GM12865 (cell line): ENCODE results near the gene CINP.

Experiments used
- DNase-seq: peaks from one replicate; pipeline ENCODE4 v3.0.0; 2010; ENCODE audit warnings: low read depth
- H3K4me3 ChIP-seq: 2 replicates; pipeline ENCODE4 v1.5.1; 2011; ENCODE audit warnings: mild to moderate bottlenecking, low read depth, low read length, control low read depth
- CTCF ChIP-seq: IDR thresholded peaks from 2 replicates; pipeline ENCODE4 v1.5.1; 2011; ENCODE audit warnings: low read length, control low read depth, low read depth, inconsistent platforms; ENCODE audit not compliant: insufficient read depth; ENCODE audit errors: missing control alignments

Gene CINP

GRCh38 chr14:102325791-102326345 is 36.8 kb downstream of the CINP start:
- H3K4me3 ChIP-seq = no peak overlapping the region
- no peak for TF ChIP-seq CTCF
- DNase-seq = no peak

- no peak overlapping the region for H3K4me3 ChIP-seq
- peak; percentile 50 for DNase-seq
- peak; percentile 41 for TF ChIP-seq CTCF
Measured at GRCh38 chr14:102323102-102323501, 39.6 kb downstream of the CINP start.

GRCh38 chr14:102321456-102322422 is 41.0 kb downstream of the CINP start:
- TF ChIP-seq CTCF = no peak
- H3K4me3 ChIP-seq = no peak overlapping the region
- no peak for DNase-seq

- no peak for TF ChIP-seq CTCF
- no peak for DNase-seq
- H3K4me3 ChIP-seq = peak overlapping the region; percentile 84
Measured at GRCh38 chr14:102320671-102321455, 41.8 kb downstream of the CINP start.

GRCh38 chr14:102320033-102320660 is 42.5 kb downstream of the CINP start:
- peak overlapping the region; percentile 84 for H3K4me3 ChIP-seq
- no peak for TF ChIP-seq CTCF
- DNase-seq = peak; percentile 54

GRCh38 chr14:102319351-102320032 is 43.2 kb downstream of the CINP start, which contains the start of gene ZNF839:
Gene ZNF839, plus strand, starts transcription at chr14:102319746. Its CDS starts 20 bp downstream, at chr14:102319766.
- H3K4me3 ChIP-seq = peak within 1 kb of the TSS; percentile 84
- peak; percentile 95 for DNase-seq
- no peak for TF ChIP-seq CTCF
